Caco-2 (cell line): Measurements from ENCODE around the gene CRYBG1. TPM values are rescaled to one million over a fixed set of nuclear protein-coding genes. Genes with fewer than 3 reads are reported as not detected.

Source experiments
- BruUV-seq: library from RNA; stranded (reverse); fragments of 400-500 nt; replicated peaks from 2 replicates; lab custom pipeline; 2021; lab: Mats Ljungman, UMichigan
- CTCF ChIA-PET: fragments of 300-600 bp; sonication (Branson Sonifier 250); formaldehyde crosslinking; loops from one replicate; lab custom pipeline; 2022; ENCODE audit warnings: antibody characterized with exemption; lab: Charles Lee
- POLR2A ChIA-PET: fragments of 300-600 bp; sonication (Branson Sonifier 250); formaldehyde crosslinking; loops from one replicate; lab custom pipeline; 2022; ENCODE audit warnings: antibody characterized with exemption; lab: Charles Lee
- DNase-seq, 2 experiments: peaks; one replicate each; pipeline versions ENCODE4 v3.0.0 to v3.0.0-alpha.2; 2020 to 2022
- H3K27me3 ChIP-seq: replicated peaks from 2 replicates; pipeline ENCODE4 v1.6.0; 2011; ENCODE audit warnings: low read length; ENCODE audit not compliant: control insufficient read depth, insufficient read depth
- H3K36me3 ChIP-seq: 2 replicates; pipeline ENCODE4 v1.5.1; 2011; ENCODE audit warnings: low read length; ENCODE audit not compliant: control insufficient read depth, insufficient read depth
- H3K4me1 ChIP-seq: fragments of 250-450 bp; sonication (Bioruptor Pico); 2 replicates; pipeline ENCODE4 v1.5.1; 2020; ENCODE audit warnings: mild to moderate bottlenecking
- H3K4me3 ChIP-seq: 2 replicates; pipeline ENCODE4 v1.5.1; 2011; ENCODE audit warnings: low read depth, mild to moderate bottlenecking, control low read depth, low read length
- H3K9me3 ChIP-seq: fragments of 250-450 bp; sonication (Bioruptor Pico); 2 replicates; pipeline ENCODE4 v1.5.1; 2020; ENCODE audit warnings: mild to moderate bottlenecking, moderate library complexity
- H3K27ac Mint-ChIP-seq: one replicate; pipeline ENCODE4 v1.8.0; 2022; ENCODE audit warnings: mixed read lengths; ENCODE audit not compliant: unreplicated experiment
- H3K27me3 Mint-ChIP-seq: one replicate; pipeline ENCODE4 v1.8.0; 2022; ENCODE audit warnings: mixed read lengths; ENCODE audit not compliant: insufficient read depth, unreplicated experiment
- H3K36me3 Mint-ChIP-seq: one replicate; pipeline ENCODE4 v1.8.0; 2022; ENCODE audit warnings: mild to moderate bottlenecking, mixed read lengths; ENCODE audit not compliant: insufficient read depth, unreplicated experiment
- H3K4me1 Mint-ChIP-seq: one replicate; pipeline ENCODE4 v1.8.0; 2022; ENCODE audit warnings: low read depth, mixed read lengths; ENCODE audit not compliant: unreplicated experiment
- H3K4me3 Mint-ChIP-seq: one replicate; pipeline ENCODE4 v1.8.0; 2022; ENCODE audit warnings: mild to moderate bottlenecking, moderate library complexity, mixed read lengths; ENCODE audit not compliant: unreplicated experiment
- H3K9me3 Mint-ChIP-seq: one replicate; pipeline ENCODE4 v1.8.0; 2022; ENCODE audit warnings: mixed read lengths; ENCODE audit not compliant: unreplicated experiment
- CTCF ChIP-seq, 2 experiments: fragments of 200-600 bp in 1 of 2; IDR thresholded peaks; 1 replicate in 1 of 2; 2 replicates in 1 of 2; pipeline versions ENCODE4 v1.5.1 to v1.8.0; 2011 to 2022; ENCODE audit warnings: antibody characterized with exemption in 1 of 2, control low read depth in 1 of 2, inconsistent platforms in 1 of 2, low read depth in 1 of 2, low read length in 1 of 2, mild to moderate bottlenecking in 1 of 2, moderate library complexity in 1 of 2; ENCODE audit not compliant: insufficient read depth in 1 of 2, severe bottlenecking in 1 of 2, unreplicated experiment in 1 of 2
- intact Hi-C: fragments of 100-400 bp; cut with micrococcal nuclease; formaldehyde crosslinking; loops from one replicate; pipeline ENCODE4 v1.10.0; 2022; ENCODE audit not compliant: unreplicated experiment
- total RNA-seq: library from RNA; stranded (reverse); gene quantifications from 2 replicates; pipeline ENCODE4 v1.2.3, GENCODE V29; 2022

CRYBG1 gene
- total RNA-seq, 1 experiment from 2014 or later, result 13.2 TPM

GRCh38 chr6:106614592-106615257, 254.2 kb downstream of the CRYBG1 start:
- BruUV-seq, result no TSS peak
- Histone ChIP-seq H3K36me3 (no peaks in the 10 kb centered on the region), H3K27me3 (no peaks in the 10 kb centered on the region), H3K9me3 (no peaks in the 10 kb centered on the region), H3K4me3 (no peak overlapping the region), H3K4me1 (0 out of 2 replicates have a peak, but pooled peaks cover 10% of the 10 kb centered on the region)
- TF ChIP-seq CTCF (IDR thresholded peaks at IDR 0.05; ENCODE audit: insufficient read depth in 1 of 2, low read depth in 1 of 2, low read length in 1 of 2, severe bottlenecking in 1 of 2, unreplicated experiment in 1 of 2), result no peak
- CTCF ChIA-PET, result interaction anchor here (1.2 kb wide), 1 partner anchor 365 kb away, joined by 4 read pairs; no protein-coding TSS in a partner anchor
- Mint-ChIP-seq H3K27me3 (no peaks in the 10 kb centered on the region), H3K9me3 (no peaks in the 10 kb centered on the region), H3K4me1 (no peaks in the 10 kb centered on the region), H3K27ac (no peak overlapping the region), H3K36me3 (no peaks in the 10 kb centered on the region), H3K4me3 (no peak overlapping the region)
- POLR2A ChIA-PET, result no interaction called here
- no peak for DNase-seq
- intact Hi-C loops, result no loop called here

GRCh38 chr6:106617302-106617701, 256.8 kb downstream of the CRYBG1 start:
- Mint-ChIP-seq H3K4me3 (no peak overlapping the region), H3K27me3 (no peaks in the 10 kb centered on the region), H3K4me1 (no peaks in the 10 kb centered on the region), H3K9me3 (no peaks in the 10 kb centered on the region), H3K36me3 (no peaks in the 10 kb centered on the region), H3K27ac (no peak overlapping the region)
- CTCF ChIA-PET, result no interaction called here
- no peak for TF ChIP-seq CTCF (IDR thresholded peaks at IDR 0.05; ENCODE audit: insufficient read depth in 1 of 2, low read depth in 1 of 2, low read length in 1 of 2, severe bottlenecking in 1 of 2, unreplicated experiment in 1 of 2)
- Histone ChIP-seq H3K4me3 (no peak overlapping the region), H3K9me3 (no peaks in the 10 kb centered on the region), H3K36me3 (no peaks in the 10 kb centered on the region), H3K4me1 (0 out of 2 replicates have a peak, but pooled peaks cover 10% of the 10 kb centered on the region), H3K27me3 (no peaks in the 10 kb centered on the region)
- no TSS peak for BruUV-seq
- POLR2A ChIA-PET, result no interaction called here
- intact Hi-C loops, result no loop called here
- DNase-seq, result no peak

GRCh38 chr6:106617857-106618256, 257.3 kb downstream of the CRYBG1 start:
- 0 out of 2 replicates have a peak, but pooled peaks cover 10% of the 10 kb centered on the region for H3K4me1 ChIP-seq
- H3K4me3 ChIP-seq, result no peak overlapping the region
- ChIA-PET POLR2A (no interaction called here), CTCF (no interaction called here)
- no peaks in the 10 kb centered on the region for H3K36me3 ChIP-seq
- H3K9me3 ChIP-seq, result no peaks in the 10 kb centered on the region
- H3K36me3 Mint-ChIP-seq, result no peaks in the 10 kb centered on the region
- no TSS peak for BruUV-seq
- H3K4me1 Mint-ChIP-seq, result no peaks in the 10 kb centered on the region
- no peaks in the 10 kb centered on the region for H3K27me3 ChIP-seq
- no peaks in the 10 kb centered on the region for H3K27me3 Mint-ChIP-seq
- no peak overlapping the region for H3K4me3 Mint-ChIP-seq
- H3K27ac Mint-ChIP-seq, result no peak overlapping the region
- no peak for DNase-seq
- H3K9me3 Mint-ChIP-seq, result no peaks in the 10 kb centered on the region
- intact Hi-C loops, result no loop called here
- TF ChIP-seq CTCF (IDR thresholded peaks at IDR 0.05; ENCODE audit: insufficient read depth in 1 of 2, low read depth in 1 of 2, low read length in 1 of 2, severe bottlenecking in 1 of 2, unreplicated experiment in 1 of 2), result no peak
